ENCODE measurements around the gene ARHGEF10L.

The ARHGEF10L gene

GRCh38 chr1:17577907-17578297 lies 38.4 kb downstream of the ARHGEF10L start:
- no peak overlapping the region for H3K4me3 ChIP-seq
- H3K27ac ChIP-seq, result peak overlapping the region; percentile 94 to 99
- DNase-seq (ENCODE audit: low spot score), result no peak
- TF ChIP-seq CTCF (IDR thresholded peaks at IDR 0.05), result no peak

DNA sequence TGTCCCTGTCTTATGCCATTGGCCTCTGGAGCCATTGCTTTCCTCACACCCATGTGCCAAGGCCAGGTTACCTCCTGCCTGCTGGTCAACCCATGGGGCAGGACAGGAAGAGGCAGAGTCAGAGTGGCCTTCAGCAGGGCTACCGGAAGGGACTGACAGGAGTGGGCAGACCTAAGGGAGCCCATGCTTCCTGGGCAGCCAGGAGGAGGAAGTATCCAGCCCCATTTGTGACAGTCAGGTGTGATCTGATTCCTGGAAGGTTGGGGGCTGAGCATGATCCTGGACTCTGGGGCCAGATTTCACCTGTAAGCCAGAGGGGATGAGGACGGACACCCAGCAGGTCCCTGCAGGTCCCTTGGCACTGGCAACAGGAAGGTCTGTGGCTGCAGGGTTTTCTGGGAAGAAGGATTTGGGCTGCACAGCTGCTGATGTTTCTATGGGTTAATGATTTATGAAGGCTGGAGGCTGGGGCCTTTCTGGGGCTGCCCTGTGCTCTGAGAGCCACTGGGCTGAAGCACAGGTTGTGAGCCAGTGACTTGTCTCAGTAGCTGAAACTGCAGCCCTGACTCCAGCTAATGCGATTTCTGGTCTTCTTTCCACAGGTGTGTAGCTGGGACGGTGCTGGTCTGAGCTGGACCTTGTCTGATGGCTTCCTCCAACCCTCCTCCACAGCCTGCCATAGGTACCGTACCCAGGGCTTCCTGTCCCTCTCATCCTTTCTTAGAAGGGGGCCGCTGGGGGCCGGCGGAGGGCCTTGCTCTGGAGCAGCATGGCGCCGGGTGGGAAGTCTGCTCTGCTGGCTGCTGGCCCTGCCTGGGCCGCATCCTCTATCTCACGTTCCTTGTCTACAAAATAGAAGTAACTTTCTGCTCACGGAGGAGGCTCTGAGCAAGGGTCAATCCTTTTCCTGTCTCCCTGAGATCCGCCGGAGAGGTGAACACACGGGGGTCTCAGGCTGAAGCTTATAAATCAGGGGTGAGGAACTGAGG lies 40.7 kb downstream of the ARHGEF10L start:
- no peak for TF ChIP-seq CTCF (IDR thresholded peaks at IDR 0.05)
- Histone ChIP-seq H3K4me3 (no peak overlapping the region), H3K27ac (peak overlapping the region; percentile 94 to 99)
- DNase-seq (ENCODE audit: low spot score), result no peak

DNA sequence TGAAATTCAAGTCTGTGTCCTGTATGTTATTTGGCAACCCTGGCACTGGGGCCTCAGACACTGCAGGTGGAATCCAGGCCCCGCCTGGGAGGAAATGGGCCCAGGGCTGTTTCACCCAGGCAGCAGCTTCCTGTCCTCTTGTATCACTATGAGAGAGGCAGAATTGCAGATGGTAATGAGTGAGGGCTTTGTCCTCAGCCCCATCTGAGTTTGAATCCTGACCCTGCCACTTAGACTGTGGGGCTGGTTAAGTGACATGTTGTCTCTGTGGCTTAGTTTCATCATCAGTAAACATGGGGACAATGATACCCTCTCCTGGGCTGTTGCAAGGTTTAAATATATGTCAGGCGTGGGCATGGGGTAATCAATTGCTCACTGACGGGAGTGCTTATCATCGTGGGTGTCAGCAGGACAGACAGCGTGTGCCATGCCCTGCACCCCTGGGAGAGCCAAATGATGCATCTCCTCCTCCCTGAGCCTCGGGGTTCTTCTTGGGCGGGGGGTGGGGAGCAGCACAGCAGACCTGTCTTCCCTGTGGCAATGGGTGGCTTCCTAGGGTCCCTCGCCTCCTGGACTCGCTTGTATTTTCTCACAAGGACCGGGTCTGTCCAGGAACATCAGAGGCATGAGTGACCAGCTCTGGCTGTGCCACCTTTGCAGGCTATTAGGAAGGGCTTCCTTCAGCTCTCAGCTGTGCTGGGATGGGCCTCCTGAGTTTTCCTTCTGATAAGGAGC lies 42.1 kb downstream of the ARHGEF10L start:
- no peak for DNase-seq (ENCODE audit: low spot score)
- no peak for TF ChIP-seq CTCF (IDR thresholded peaks at IDR 0.05)
- Histone ChIP-seq H3K4me3 (no peak overlapping the region), H3K27ac (peak overlapping the region; percentile 46 to 70)

DNA sequence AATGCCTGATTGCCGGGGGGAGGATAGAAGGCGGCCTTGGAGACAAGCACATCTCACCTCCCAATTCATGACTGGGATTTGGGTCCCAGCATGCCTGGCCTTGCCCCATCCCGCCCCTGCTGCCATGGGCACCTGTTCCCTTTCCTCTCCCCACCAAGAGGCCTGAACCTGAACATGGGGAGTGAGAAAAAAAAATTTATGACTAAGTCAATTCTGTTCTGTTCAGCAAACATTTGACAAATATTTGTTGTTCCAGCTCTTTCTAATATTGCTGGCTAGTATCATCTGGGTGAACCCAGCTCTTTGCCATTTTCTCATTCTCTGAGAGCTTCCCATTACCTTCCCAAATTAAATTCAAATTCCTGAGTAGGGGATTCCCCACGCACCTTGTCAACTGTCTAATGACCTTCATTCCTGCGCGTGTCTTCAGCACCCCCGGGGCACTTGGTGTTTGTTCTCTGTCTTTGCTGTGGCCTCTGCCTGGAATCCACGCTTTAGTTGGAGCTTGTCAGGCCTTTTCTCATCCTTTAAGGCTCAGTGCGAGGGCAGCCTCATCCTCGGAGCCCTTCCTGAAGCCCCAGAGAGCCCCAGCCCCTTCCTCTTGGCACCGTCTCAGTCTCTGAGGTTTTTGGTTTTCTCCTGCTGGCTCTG lies 42.8 kb downstream of the ARHGEF10L start:
- H3K27ac ChIP-seq, result peak overlapping the region; percentile 46 to 70
- no peak for DNase-seq (ENCODE audit: low spot score)

DNA sequence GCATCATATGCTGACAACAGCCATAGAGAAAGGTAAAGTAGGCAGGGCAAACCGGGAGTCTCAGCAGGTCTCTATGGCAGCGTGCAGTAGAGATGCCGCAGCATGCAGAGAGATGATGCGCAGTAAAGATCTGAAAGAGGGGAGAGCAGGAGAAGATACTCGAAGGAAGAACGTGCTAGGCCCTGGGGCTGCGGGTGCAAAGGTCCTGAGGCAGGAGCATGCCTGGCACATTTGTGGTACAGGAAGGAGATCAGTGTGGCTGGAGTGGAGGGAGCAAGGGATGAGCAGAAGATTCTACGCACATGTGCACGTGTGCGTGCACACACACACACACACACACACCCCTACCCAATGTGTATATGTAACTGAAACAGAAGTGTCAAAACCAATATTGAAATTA lies 45.0 kb downstream of the ARHGEF10L start:
- no peak for TF ChIP-seq CTCF (IDR thresholded peaks at IDR 0.05)
- H3K27ac ChIP-seq, result peak overlapping the region; percentile 21 to 50
- H3K4me3 ChIP-seq, result no peak overlapping the region
- DNase-seq (ENCODE audit: low spot score), result no peak

More for the DNA sequence above, 42.8 kb downstream of the ARHGEF10L start:
- no peak overlapping the region for H3K4me3 ChIP-seq
- no peak for TF ChIP-seq CTCF (IDR thresholded peaks at IDR 0.05)

DNA sequence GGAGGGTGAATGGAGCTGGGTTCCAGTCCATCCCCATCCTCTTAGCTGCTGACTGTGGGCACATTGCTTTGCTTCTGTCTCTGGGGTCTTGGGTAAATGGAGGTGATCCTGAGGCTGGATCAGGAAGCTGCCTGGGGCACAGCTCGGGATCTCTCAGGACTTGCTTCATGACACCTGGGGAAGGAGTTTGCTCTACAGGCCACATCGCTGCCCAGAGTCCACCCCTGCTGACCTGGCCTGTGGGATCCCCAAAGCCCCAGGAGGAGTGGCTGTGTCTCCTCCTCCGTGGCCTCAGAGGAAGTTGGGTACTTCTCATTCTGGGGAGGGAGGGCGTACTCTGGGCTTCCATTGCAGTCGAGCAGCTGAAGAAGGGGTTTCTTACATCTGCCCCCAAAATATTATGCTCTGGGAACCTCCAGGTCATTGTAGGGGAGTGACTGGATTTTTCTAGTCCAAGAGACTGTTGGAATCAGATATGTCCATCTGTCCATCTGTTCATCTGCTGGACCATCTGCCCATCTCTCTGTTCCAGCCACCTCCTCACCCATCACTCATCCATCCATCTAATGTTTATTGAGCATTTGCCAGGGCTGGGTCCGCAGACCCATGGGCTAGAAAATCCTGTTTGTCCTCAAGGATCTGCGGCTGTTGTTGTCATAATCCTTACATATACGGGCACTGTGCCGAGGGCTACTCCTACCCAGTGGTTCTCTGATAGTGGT lies 45.9 kb downstream of the ARHGEF10L start:
- no peak for TF ChIP-seq CTCF (IDR thresholded peaks at IDR 0.05)
- Histone ChIP-seq H3K27ac (peak overlapping the region; percentile 86 to 89), H3K4me3 (no peak overlapping the region)
- DNase-seq (ENCODE audit: low spot score), result no peak

Data from coronary artery (tissue), 2 donors.